Lower lobe of right lung (tissue), 2 donors: Measurements from ENCODE around the gene NT5C. TPM values are rescaled to one million over a fixed set of nuclear protein-coding genes. Genes with fewer than 3 reads are reported as not detected.

Experiments
- ATAC-seq, 2 donors: fragments of 200-7000 bp; cut with Tn5 transposase; one replicate each; pipeline ENCODE4 v1.9.1; 2020 to 2022; ENCODE audit warnings: mild to moderate bottlenecking in 2 of 2, moderate library complexity in 2 of 2
- DNase-seq: peaks from one replicate; pipeline ENCODE4 v3.0.0-alpha.2; 2020
- H3K27ac ChIP-seq: fragments of 200-600 bp; one replicate; pipeline ENCODE4 v1.8.0; 2022
- H3K27me3 ChIP-seq: fragments of 200-600 bp; one replicate; pipeline ENCODE4 v1.8.0; 2022; ENCODE audit warnings: low read depth
- H3K36me3 ChIP-seq: fragments of 200-600 bp; one replicate; pipeline ENCODE4 v1.8.0; 2022; ENCODE audit warnings: mild to moderate bottlenecking
- H3K4me1 ChIP-seq: fragments of 200-600 bp; one replicate; pipeline ENCODE4 v1.8.0; 2022
- H3K4me3 ChIP-seq: fragments of 200-600 bp; one replicate; pipeline ENCODE4 v1.8.0; 2022; ENCODE audit warnings: mild to moderate bottlenecking
- H3K9me3 ChIP-seq: fragments of 200-600 bp; one replicate; pipeline ENCODE4 v1.8.0; 2022
- intact Hi-C: fragments of 100-400 bp; cut with DNase I; formaldehyde crosslinking; loops from one replicate; pipeline ENCODE4 v1.11.0; 2022
- total RNA-seq: library from RNA; stranded (reverse); fragmentation: NEBNext Ultra II Directional; extraction: Animal tissue kit (Norgen Biotek cat#: 25700); gene quantifications from one replicate; pipeline ENCODE4 v1.2.1, GENCODE V29; 2021
- TF ChIP-seq, protein P1 (sequence below): fragments of 200-600 bp; IDR thresholded peaks from one replicate; pipeline ENCODE4 v1.8.0; 2022; ENCODE audit warnings: antibody characterized with exemption, mild to moderate bottlenecking
- donor health status: DM: no; HTN: yes; CAD: no; lungs with severe emphysema.

The NT5C gene
- total RNA-seq, 1 donor from 2014 or later, result 34.9 TPM

DNA sequence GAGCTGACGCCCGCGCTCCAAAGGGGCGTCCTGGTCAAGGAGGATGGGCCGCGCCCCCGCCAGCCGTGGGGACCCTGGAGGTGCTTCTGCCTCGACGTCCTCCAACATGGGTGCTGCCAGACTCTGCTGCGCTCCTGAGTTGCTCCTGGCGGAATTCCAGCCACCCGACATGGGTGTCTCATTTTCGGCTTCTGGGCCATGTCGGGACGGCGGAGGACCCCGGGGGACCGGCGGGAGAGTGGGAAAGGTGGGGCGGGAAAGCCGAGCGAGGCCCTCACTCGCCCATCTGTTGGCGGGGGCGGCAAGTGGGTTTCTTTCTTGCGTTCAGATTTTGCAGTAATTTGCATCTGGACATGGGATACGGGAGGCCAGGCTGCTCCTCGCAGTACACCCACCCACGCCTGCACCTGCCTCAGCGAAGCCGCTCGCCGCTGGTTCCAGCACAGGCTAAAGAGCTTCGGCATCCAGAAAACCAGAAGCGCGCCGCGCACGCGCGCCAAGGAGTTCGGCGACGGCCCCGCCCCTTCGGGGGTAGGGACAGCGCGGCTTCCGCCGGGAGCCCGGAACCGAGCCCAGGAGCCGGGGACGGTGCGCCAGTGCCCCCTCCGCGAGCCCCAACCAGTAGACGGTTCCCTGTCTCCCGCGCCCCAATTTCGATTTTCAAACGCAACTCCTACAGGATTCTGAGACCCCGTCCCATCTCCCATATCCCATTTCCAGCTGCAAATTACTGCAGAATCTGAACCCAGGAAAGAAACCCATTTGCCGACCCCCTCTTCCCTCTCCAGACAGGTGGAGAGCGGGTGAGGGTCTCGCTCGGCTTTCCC lies 21.9 kb downstream of the NT5C start, which contains the start of gene ARMC7:
Gene ARMC7, plus strand, starts transcription at position 563 of the 827 bp plus-strand sequence. CDS start 320 bp downstream, outside the sequence.
- Histone ChIP-seq H3K36me3 (peaks cover 6% of the 10 kb centered on the region), H3K27me3 (no peaks in the 10 kb centered on the region), H3K4me3 (peak within 1 kb of the TSS; percentile 96), H3K27ac (peak within 1 kb of the TSS; percentile 89), H3K9me3 (no peaks in the 10 kb centered on the region), H3K4me1 (peaks cover 46% of the 10 kb centered on the region)
- intact Hi-C loops, result loop anchor here (10.0 kb wide), 1 partner anchor 65 kb away; no protein-coding TSS in a partner anchor
- TF ChIP-seq, protein P1, sequence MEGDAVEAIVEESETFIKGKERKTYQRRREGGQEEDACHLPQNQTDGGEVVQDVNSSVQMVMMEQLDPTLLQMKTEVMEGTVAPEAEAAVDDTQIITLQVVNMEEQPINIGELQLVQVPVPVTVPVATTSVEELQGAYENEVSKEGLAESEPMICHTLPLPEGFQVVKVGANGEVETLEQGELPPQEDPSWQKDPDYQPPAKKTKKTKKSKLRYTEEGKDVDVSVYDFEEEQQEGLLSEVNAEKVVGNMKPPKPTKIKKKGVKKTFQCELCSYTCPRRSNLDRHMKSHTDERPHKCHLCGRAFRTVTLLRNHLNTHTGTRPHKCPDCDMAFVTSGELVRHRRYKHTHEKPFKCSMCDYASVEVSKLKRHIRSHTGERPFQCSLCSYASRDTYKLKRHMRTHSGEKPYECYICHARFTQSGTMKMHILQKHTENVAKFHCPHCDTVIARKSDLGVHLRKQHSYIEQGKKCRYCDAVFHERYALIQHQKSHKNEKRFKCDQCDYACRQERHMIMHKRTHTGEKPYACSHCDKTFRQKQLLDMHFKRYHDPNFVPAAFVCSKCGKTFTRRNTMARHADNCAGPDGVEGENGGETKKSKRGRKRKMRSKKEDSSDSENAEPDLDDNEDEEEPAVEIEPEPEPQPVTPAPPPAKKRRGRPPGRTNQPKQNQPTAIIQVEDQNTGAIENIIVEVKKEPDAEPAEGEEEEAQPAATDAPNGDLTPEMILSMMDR, result no peak
- DNase-seq, result peak; percentile 95
- peak; percentile 90 to 91 for ATAC-seq

DNA sequence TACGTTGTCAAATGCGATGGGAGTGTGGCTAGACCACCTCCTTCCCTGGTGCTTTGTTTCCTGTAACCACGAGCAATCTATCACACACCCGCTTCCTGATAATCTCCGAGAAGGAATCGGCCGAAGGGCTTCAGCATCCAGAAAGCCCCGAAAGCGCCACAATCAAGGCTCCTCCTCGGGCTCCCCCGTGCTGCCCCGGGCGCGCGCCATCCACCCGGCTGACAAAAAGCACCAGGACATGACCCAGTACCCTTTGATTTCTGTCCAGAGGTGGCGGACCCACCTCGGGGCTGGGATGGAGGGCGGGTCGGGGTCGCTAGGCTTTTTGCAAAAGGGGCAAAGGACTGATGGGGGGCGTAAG lies 22.5 kb downstream of the NT5C start:
- Histone ChIP-seq H3K36me3 (peaks cover 8% of the 10 kb centered on the region), H3K4me3 (peak overlapping the region; percentile 96), H3K4me1 (peaks cover 44% of the 10 kb centered on the region), H3K27ac (peak overlapping the region; percentile 89), H3K27me3 (no peaks in the 10 kb centered on the region), H3K9me3 (no peaks in the 10 kb centered on the region)
- ATAC-seq (no peak), DNase-seq (no peak)
- TF ChIP-seq, protein P1, result no peak
- intact Hi-C loops, result no loop called here

DNA sequence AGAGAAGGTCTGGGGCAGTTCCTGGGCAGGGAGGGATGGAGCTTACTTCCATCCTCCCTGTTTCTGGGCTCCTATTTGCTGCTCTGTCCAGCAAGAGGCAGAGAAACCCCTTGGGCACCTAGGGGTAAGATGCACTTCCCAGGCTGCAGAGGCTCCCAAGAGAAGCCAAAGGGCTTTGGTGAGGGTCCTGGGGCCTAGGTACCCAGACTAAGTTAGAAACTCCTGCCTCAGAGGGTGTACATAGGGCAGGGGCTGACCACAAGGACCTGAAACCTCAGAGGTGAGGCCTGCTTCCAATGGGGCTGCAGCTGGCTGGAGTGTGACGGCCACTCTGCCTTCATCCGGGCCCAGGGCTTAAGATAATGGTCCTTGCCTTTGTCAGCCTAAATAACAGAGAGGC lies 23.3 kb downstream of the NT5C start:
- ATAC-seq (no peak), DNase-seq (no peak)
- Histone ChIP-seq H3K4me3 (no peak overlapping the region), H3K4me1 (peaks cover 44% of the 10 kb centered on the region), H3K9me3 (no peaks in the 10 kb centered on the region), H3K27me3 (no peaks in the 10 kb centered on the region), H3K36me3 (peaks cover 11% of the 10 kb centered on the region), H3K27ac (no peak overlapping the region)
- TF ChIP-seq, protein P1, result no peak
- intact Hi-C loops, result no loop called here

DNA sequence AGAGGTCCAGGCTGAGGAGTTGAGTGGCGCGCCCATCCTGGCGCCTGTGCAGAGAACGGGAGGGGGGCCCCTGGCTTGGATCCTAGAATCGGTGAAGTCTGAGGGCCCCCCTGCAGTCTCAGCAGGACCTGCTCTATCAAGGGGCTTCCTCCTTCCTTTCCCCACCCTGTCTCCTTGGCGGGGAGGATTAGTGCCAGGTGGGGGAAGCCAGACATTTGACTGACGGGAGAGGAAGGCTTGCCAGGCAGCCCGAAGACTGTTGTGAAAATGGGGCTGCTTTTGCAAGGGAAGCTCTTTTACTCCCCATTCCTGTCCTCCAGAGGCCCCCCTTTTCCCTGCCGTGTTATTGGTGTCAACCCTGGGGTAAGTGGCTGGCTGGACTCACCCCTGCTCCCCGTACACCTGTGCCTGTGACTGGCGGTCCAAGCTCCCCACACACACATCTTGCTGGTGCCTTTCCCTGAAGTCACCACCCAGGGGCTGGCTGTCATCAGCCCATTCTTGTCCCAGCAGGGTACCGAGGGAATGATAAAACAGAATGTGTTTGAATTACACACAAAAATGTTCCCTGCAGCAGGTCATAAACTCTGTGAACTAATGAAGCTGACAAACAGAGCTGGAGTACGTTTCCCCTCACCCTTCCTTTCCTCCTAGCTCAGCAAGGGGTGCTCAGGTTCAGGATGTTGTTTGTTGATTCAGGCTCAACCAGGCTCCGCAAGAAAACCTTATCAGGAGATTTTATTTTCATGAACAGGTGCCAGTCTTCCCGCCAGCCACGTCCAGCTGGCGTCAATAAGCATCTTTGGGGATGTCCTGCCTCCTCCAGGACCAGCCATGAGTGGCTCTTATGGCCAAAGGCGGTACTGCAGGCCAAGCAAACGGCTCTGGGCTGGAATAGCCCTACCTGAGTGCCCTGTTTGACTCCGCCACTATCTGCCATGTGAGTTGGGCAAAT lies 26.1 kb downstream of the NT5C start:
- Histone ChIP-seq H3K4me3 (no peak overlapping the region), H3K9me3 (no peaks in the 10 kb centered on the region), H3K36me3 (peaks cover 16% of the 10 kb centered on the region), H3K4me1 (peaks cover 25% of the 10 kb centered on the region), H3K27ac (peak overlapping the region; percentile 46), H3K27me3 (no peaks in the 10 kb centered on the region)
- TF ChIP-seq, protein P1, result peak; percentile 81
- peak; percentile 75 for DNase-seq
- intact Hi-C loops, result no loop called here
- peak; percentile 75 to 82 for ATAC-seq
